GM19351 (cell line): ENCODE measurements around the gene UFD1.

Experiments
- ATAC-seq: cut with Tn5 transposase; IDR thresholded peaks from one replicate; pipeline ENCODE4 v1.9.1; 2021; ENCODE audit warnings: mild to moderate bottlenecking, moderate library complexity; ENCODE audit not compliant: unreplicated experiment

UFD1 gene

GRCh38 chr22:19402642-19403191, 76.3 kb downstream of the UFD1 start:
- no peak for ATAC-seq

GRCh38 chr22:19401483-19401882, 77.5 kb downstream of the UFD1 start:
- no peak for ATAC-seq

- ATAC-seq, result no peak
Observed at GRCh38 chr22:19400881-19401280, 78.1 kb downstream of the UFD1 start.
